SK-N-SH (cell line): ENCODE results near the gene GATAD2A. TPM values are rescaled to one million over a fixed set of nuclear protein-coding genes. Genes with fewer than 3 reads are reported as not detected.
A peak's percentile ranks its signal among the peaks of the same experiment; 100 is the strongest.

Experiments used
- CTCF ChIA-PET: fragments of 300-600, 350-600 bp; formaldehyde crosslinking; extraction: SDS; loops from one replicate; lab custom pipeline; 2021; lab: Yijun Ruan, JAX
- POLR2A ChIA-PET: fragments of 350-600 bp; sonication (Branson Sonifier 250); formaldehyde crosslinking; extraction: SDS; loops from one replicate; lab custom pipeline; 2020; ENCODE audit warnings: antibody characterized with exemption, inconsistent platforms; lab: Yijun Ruan, JAX
- DNase-seq: peaks from one replicate; pipeline ENCODE4 v3.0.0; 2012
- H2AFZ ChIP-seq: fragments of 200-600 bp; sonication (generic); 2 replicates; pipeline ENCODE4 v1.8.1; 2016; ENCODE audit warnings: antibody characterized with exemption, mild to moderate bottlenecking, low read depth
- H3F3A ChIP-seq: fragments of 200-600 bp; sonication (generic); replicated peaks from 2 replicates; pipeline ENCODE3; 2016; ENCODE audit warnings: antibody characterized with exemption, mild to moderate bottlenecking; ENCODE audit not compliant: insufficient read depth
- H3K27ac ChIP-seq, 2 experiments: fragments of 200-500 bp in 1 of 2; fragments of 200-600 bp in 1 of 2; sonication (Bioruptor generic) in 1 of 2; sonication (generic), shearing (Covaris generic) in 1 of 2; 2 replicates each; pipeline versions ENCODE4 v1.5.1 to v1.6.1; 2014 to 2016; ENCODE audit warnings: low read depth in 2 of 2, inconsistent platforms in 1 of 2, low read length in 1 of 2, mild to moderate bottlenecking in 1 of 2, mixed read lengths in 1 of 2
- H3K27me3 ChIP-seq: fragments of 200-600 bp; sonication (generic), shearing (Covaris generic); 2 replicates; pipeline ENCODE4 v1.6.1; 2016; ENCODE audit warnings: mixed run types; ENCODE audit not compliant: insufficient read depth
- H3K36me3 ChIP-seq, 2 experiments: fragments of 200-500 bp in 1 of 2; fragments of 200-600 bp in 1 of 2; sonication (Bioruptor generic) in 1 of 2; sonication (generic) in 1 of 2; replicated peaks in 1 of 2; 2 replicates each; pipeline versions ENCODE3 to v1.5.1; 2014 to 2016; ENCODE audit warnings: low read length in 1 of 2, mild to moderate bottlenecking in 1 of 2; ENCODE audit not compliant: insufficient read depth in 2 of 2, control insufficient read depth in 1 of 2
- H3K4me1 ChIP-seq, 2 experiments: fragments of 200-500 bp in 1 of 2; fragments of 200-600 bp in 1 of 2; sonication (Bioruptor generic) in 1 of 2; sonication (generic), shearing (Covaris generic) in 1 of 2; 2 replicates each; pipeline versions ENCODE4 v1.5.1 to v1.6.1; 2014 to 2016; ENCODE audit warnings: low read depth in 1 of 2, low read length in 1 of 2, mixed run types in 1 of 2; ENCODE audit not compliant: insufficient read depth in 2 of 2, control insufficient read depth in 1 of 2
- H3K4me2 ChIP-seq: fragments of 200-600 bp; sonication (generic), shearing (Covaris generic); 2 replicates; pipeline ENCODE4 v1.6.1; 2017; ENCODE audit warnings: mixed run types
- H3K4me3 ChIP-seq, 2 experiments: fragments of 200-500 bp in 1 of 2; fragments of 200-600 bp in 1 of 2; sonication (Bioruptor generic) in 1 of 2; sonication (generic), shearing (Covaris generic) in 1 of 2; 2 replicates each; pipeline versions ENCODE4 v1.5.1 to v1.8.1; 2014 to 2016; ENCODE audit warnings: low read depth in 2 of 2, inconsistent platforms in 1 of 2, low read length in 1 of 2, mild to moderate bottlenecking in 1 of 2, mixed read lengths in 1 of 2, moderate library complexity in 1 of 2
- H3K79me2 ChIP-seq: fragments of 200-600 bp; sonication (generic); 2 replicates; pipeline ENCODE4 v1.8.1; 2017; ENCODE audit warnings: mild to moderate bottlenecking; ENCODE audit not compliant: insufficient read depth
- H3K9ac ChIP-seq: fragments of 200-600 bp; sonication (generic); 2 replicates; pipeline ENCODE4 v1.6.1; 2017; ENCODE audit warnings: mixed run types
- H3K9me2 ChIP-seq: fragments of 200-600 bp; sonication (generic); 2 replicates; pipeline ENCODE4 v1.6.1; 2017; ENCODE audit warnings: mixed run types
- H3K9me3 ChIP-seq: fragments of 200-600 bp; sonication (generic); 2 replicates; pipeline ENCODE4 v1.6.1; 2017; ENCODE audit warnings: mixed run types, mild to moderate bottlenecking, moderate library complexity
- H4K20me1 ChIP-seq: fragments of 200-600 bp; sonication (generic); 2 replicates; pipeline ENCODE4 v1.6.1; 2017; ENCODE audit warnings: mild to moderate bottlenecking, mixed run types; ENCODE audit not compliant: insufficient read depth
- CTCF ChIP-seq: fragments of 200-600 bp; sonication (generic); IDR thresholded peaks from 2 replicates; pipeline ENCODE4 v1.6.1; 2017; ENCODE audit warnings: antibody characterized with exemption, mild to moderate bottlenecking, moderate library complexity
- FOXJ3 ChIP-seq: sonication (generic); formaldehyde crosslinking; IDR thresholded peaks from 2 replicates; pipeline ENCODE4 v1.5.1; 2020; ENCODE audit warnings: mild to moderate bottlenecking, missing genetic modification reagents
- GABPA ChIP-seq: IDR thresholded peaks from 2 replicates; pipeline ENCODE4 v1.4.0; 2012; ENCODE audit warnings: low read depth, mild to moderate bottlenecking
- IRF3 ChIP-seq: fragments of 150-350 bp; IDR thresholded peaks from 2 replicates; pipeline ENCODE4 v1.6.1; 2016; ENCODE audit warnings: mild to moderate bottlenecking, low read depth, low read length
- MXI1 ChIP-seq: IDR thresholded peaks from 2 replicates; pipeline ENCODE4 v1.6.1; 2012; ENCODE audit warnings: mild to moderate bottlenecking, low read depth, low read length, improper control_type of control experiment
- NFIC ChIP-seq: IDR thresholded peaks from 2 replicates; pipeline ENCODE4 v1.4.0; 2012; ENCODE audit warnings: borderline replicate concordance
- NRF1 ChIP-seq: IDR thresholded peaks from 2 replicates; pipeline ENCODE4 v1.6.1; 2012; ENCODE audit warnings: low read depth, mild to moderate bottlenecking, low read length
- PBX3 ChIP-seq: IDR thresholded peaks from 2 replicates; pipeline ENCODE4; 2012
- POLR2AphosphoS5 ChIP-seq: IDR thresholded peaks from 2 replicates; pipeline ENCODE4 v1.6.1; 2012; ENCODE audit warnings: low read depth, low read length
- RCOR1 ChIP-seq: fragments of 150-350 bp; IDR thresholded peaks from 2 replicates; pipeline ENCODE4 v1.6.1; 2017; ENCODE audit warnings: antibody characterized with exemption, low read length
- RFX5 ChIP-seq: IDR thresholded peaks from 2 replicates; pipeline ENCODE4 v1.6.1; 2012; ENCODE audit warnings: mild to moderate bottlenecking, improper control_type of control experiment, low read length
- RXRA ChIP-seq: IDR thresholded peaks from 2 replicates; pipeline ENCODE4 v1.4.0; 2012; ENCODE audit warnings: low read depth, mild to moderate bottlenecking, borderline replicate concordance
- SIN3A ChIP-seq: IDR thresholded peaks from 2 replicates; pipeline ENCODE4 v1.6.1; 2012; ENCODE audit warnings: low read depth, mild to moderate bottlenecking, low read length, moderate library complexity, borderline replicate concordance
- TAF1 ChIP-seq: IDR thresholded peaks from 2 replicates; pipeline ENCODE4 v1.6.1; 2012; ENCODE audit warnings: low read depth, mild to moderate bottlenecking, low read length, moderate library complexity, borderline replicate concordance
- USF2 ChIP-seq: fragments of 150-350 bp; IDR thresholded peaks from 2 replicates; pipeline ENCODE4 v1.6.1; 2017; ENCODE audit warnings: antibody characterized with exemption, low read length, low read depth, borderline replicate concordance
- WGBS: methylation state at CpG from one replicate; pipeline ENCODE4 v1.1.6; 2017; ENCODE audit warnings: low lambda C conversion rate; 5-methylcytosine and 5-hydroxymethylcytosine counted together
- polyA plus RNA-seq, 3 experiments: library from polyadenylated mRNA; depleted of rRNA; stranded (reverse); fragments of >200 nt; gene quantifications; 2 replicates each; pipeline ENCODE4 v1.2.3, GENCODE V29; 2012
- TF ChIP-seq, protein P1 (sequence below): IDR thresholded peaks from 2 replicates; pipeline ENCODE4 v1.4.0; 2012; ENCODE audit warnings: low read depth, borderline replicate concordance

GATAD2A gene
- polyA plus RNA-seq, 1 of the 3 experiments (the other 2 are of a cell fraction), result 36.6 TPM

DNA sequence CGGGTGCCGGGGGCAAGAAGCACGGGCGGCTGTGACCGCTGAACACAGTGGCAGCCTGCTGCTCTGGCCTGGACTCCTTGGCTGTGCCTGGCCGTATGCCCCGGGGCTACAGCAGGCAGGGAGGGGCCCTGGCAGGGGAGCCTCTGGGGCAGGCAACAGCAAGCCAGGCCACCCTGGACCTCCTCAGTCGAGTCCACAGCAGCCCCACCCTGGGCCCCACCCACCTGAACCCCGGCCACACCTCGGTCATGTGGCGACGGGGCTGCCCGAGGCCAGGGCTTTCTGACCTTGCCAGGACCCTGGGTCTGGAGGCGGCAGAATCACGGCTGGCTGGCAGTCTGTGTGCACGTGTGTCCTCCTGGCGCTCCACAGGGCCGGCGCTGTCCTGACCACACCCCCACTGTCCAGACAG is 141.3 kb downstream of the GATAD2A start:
- no peak overlapping the region for H3K27ac ChIP-seq
- no peak overlapping the region for H3K4me3 ChIP-seq
- TF ChIP-seq USF2 (no peak), MXI1 (peak; percentile 38; the same call in 1 of the 2 replicates), CTCF (no peak)
- TF ChIP-seq, all 33 proteins: peak for 1
- no peak overlapping the region for H2AFZ ChIP-seq
- no peak overlapping the region for H3K4me2 ChIP-seq
- H3K9me3 ChIP-seq, result no peaks in the 10 kb centered on the region
- no peaks in the 10 kb centered on the region for H4K20me1 ChIP-seq
- ChIA-PET CTCF (interaction anchor here (0.9 to 15.7 kb wide), 6 partner anchors 8 to 97 kb away, joined by 3 to 258 read pairs (median 6); partner anchors contain the start of genes CILP2, GMIP and YJEFN3), POLR2A (no interaction called here)
- H3K27me3 ChIP-seq, result no peaks in the 10 kb centered on the region
- H3K4me1 ChIP-seq, result peaks cover 0 to 16% of the 10 kb centered on the region in 2 experiments; a peak in 1 of 4 replicates
- H3K9ac ChIP-seq, result no peak overlapping the region
- no peaks in the 10 kb centered on the region for H3K79me2 ChIP-seq
- H3K36me3 ChIP-seq, result no peaks in the 10 kb centered on the region
- WGBS, result 73% methylated on average over 10 of the region's 19 CpGs
- no peaks in the 10 kb centered on the region for H3K9me2 ChIP-seq
- peak; percentile 74 for DNase-seq
- H3F3A ChIP-seq, result no peaks in the 10 kb centered on the region

- no peaks in the 10 kb centered on the region for H3K27me3 ChIP-seq
- no peak overlapping the region for H2AFZ ChIP-seq
- no peaks in the 10 kb centered on the region for H3K36me3 ChIP-seq
- H3K79me2 ChIP-seq, result no peaks in the 10 kb centered on the region
- no peak overlapping the region for H3K4me2 ChIP-seq
- H3K9ac ChIP-seq, result no peak overlapping the region
- CTCF ChIA-PET, result interaction anchor here (0.6 to 15.7 kb wide), 5 partner anchors 8 to 782 kb away, joined by 3 to 258 read pairs (median 5); partner anchors contain the start of genes CILP2, GMIP and YJEFN3
- 87% methylated on average over 5 of the region's 15 CpGs for WGBS
- no peaks in the 10 kb centered on the region for H3K9me3 ChIP-seq
- no peak overlapping the region for H3K4me3 ChIP-seq
- H3K9me2 ChIP-seq, result no peaks in the 10 kb centered on the region
- H3K27ac ChIP-seq, result no peak overlapping the region
- no peaks in the 10 kb centered on the region for H3F3A ChIP-seq
- POLR2A ChIA-PET, result interaction anchor here (0.6 to 0.7 kb wide), 2 partner anchors 215 to 559 kb away, joined by 3 to 4 read pairs; no protein-coding TSS in a partner anchor
- DNase-seq, result no peak
- no peaks in the 10 kb centered on the region for H4K20me1 ChIP-seq
- H3K4me1 ChIP-seq, result peaks cover 0 to 13% of the 10 kb centered on the region in 2 experiments; a peak in 1 of 4 replicates
- TF ChIP-seq SIN3A (no peak), RXRA (no peak), TAF1 (no peak), GABPA (no peak), RCOR1 (no peak), CTCF (no peak), NRF1 (no peak), FOXJ3 (CRISPR knock-in tag) (no peak), NFIC (no peak), PBX3 (no peak), MXI1 (no peak), IRF3 (no peak), RFX5 (no peak), POLR2AphosphoS5 (no peak)
- TF ChIP-seq, protein P1, sequence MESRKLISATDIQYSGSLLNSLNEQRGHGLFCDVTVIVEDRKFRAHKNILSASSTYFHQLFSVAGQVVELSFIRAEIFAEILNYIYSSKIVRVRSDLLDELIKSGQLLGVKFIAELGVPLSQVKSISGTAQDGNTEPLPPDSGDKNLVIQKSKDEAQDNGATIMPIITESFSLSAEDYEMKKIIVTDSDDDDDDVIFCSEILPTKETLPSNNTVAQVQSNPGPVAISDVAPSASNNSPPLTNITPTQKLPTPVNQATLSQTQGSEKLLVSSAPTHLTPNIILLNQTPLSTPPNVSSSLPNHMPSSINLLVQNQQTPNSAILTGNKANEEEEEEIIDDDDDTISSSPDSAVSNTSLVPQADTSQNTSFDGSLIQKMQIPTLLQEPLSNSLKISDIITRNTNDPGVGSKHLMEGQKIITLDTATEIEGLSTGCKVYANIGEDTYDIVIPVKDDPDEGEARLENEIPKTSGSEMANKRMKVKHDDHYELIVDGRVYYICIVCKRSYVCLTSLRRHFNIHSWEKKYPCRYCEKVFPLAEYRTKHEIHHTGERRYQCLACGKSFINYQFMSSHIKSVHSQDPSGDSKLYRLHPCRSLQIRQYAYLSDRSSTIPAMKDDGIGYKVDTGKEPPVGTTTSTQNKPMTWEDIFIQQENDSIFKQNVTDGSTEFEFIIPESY, result no peak
Observed at GRCh38 chr19:19547674-19548336, 142.3 kb downstream of the GATAD2A start.
